GM12878 (cell line): Measurements from ENCODE around the gene ENOX1. TPM values are rescaled to one million over a fixed set of nuclear protein-coding genes. Genes with fewer than 3 reads are reported as not detected.

ENCODE experiments used
- ATAC-seq: fragments of 200-7000 bp; cut with Tn5 transposase; 3 replicates; pipeline ENCODE4 v1.9.1; 2020; ENCODE audit warnings: mild to moderate bottlenecking, moderate library complexity
- BruUV-seq: library from RNA; stranded (reverse); fragments of 400-500 nt; replicated peaks from 2 replicates; lab custom pipeline; 2021; lab: Mats Ljungman, UMichigan
- CTCF ChIA-PET: fragments of 300-600 bp; sonication (Branson Sonifier 250); formaldehyde crosslinking; extraction: SDS; loops from one replicate; lab custom pipeline; 2021; ENCODE audit warnings: inconsistent platforms; lab: Yijun Ruan, JAX
- POLR2A ChIA-PET: fragments of 350-600 bp; formaldehyde crosslinking; extraction: SDS; loops from one replicate; lab custom pipeline; 2021; ENCODE audit warnings: inconsistent platforms; lab: Charles Lee
- RAD21 ChIA-PET: fragments of 300-600 bp; sonication (Branson Sonifier 250); formaldehyde crosslinking; loops from one replicate; lab custom pipeline; 2023; ENCODE audit warnings: antibody characterized with exemption; ENCODE audit not compliant: unreplicated experiment; lab: Charles Lee
- SMC1A ChIA-PET: fragments of 300-600 bp; sonication (Branson Sonifier 250); formaldehyde crosslinking; loops from one replicate; lab custom pipeline; 2023; ENCODE audit not compliant: unreplicated experiment, uncharacterized antibody; lab: Charles Lee
- DNase-seq: peaks from one replicate; pipeline ENCODE4 v3.0.0-alpha.2; 2011; ENCODE audit warnings: low read depth, low spot score
- FAIRE-seq: peaks from 3 replicates; lab custom pipeline; 2011; peaks lifted over from hg19 to GRCh38; lab: Jason Lieb, UNC
- H2AFZ ChIP-seq: 2 replicates; pipeline ENCODE4 v1.6.0; 2011; ENCODE audit warnings: low read depth, low read length, control low read depth; ENCODE audit not compliant: control insufficient read depth
- H3K27ac ChIP-seq: 2 replicates; pipeline ENCODE4 v1.5.1; 2011; ENCODE audit warnings: control low read depth; ENCODE audit not compliant: control insufficient read depth, insufficient read depth
- H3K27me3 ChIP-seq, 2 experiments: replicated peaks in 1 of 2; 2 replicates each; pipeline versions ENCODE4 v1.6.0 to v1.6.1; 2011; ENCODE audit warnings: low read length in 1 of 2; ENCODE audit not compliant: control insufficient read depth in 2 of 2, insufficient read depth in 2 of 2
- H3K36me3 ChIP-seq, 2 experiments: 2 replicates each; pipeline ENCODE4 v1.5.1; 2011; ENCODE audit warnings: low read length in 1 of 2; ENCODE audit not compliant: control insufficient read depth in 2 of 2, insufficient read depth in 2 of 2
- H3K4me1 ChIP-seq: 2 replicates; pipeline ENCODE4 v1.6.1; 2011; ENCODE audit warnings: mild to moderate bottlenecking, low read length, moderate library complexity, mixed read lengths; ENCODE audit not compliant: control insufficient read depth, insufficient read depth
- H3K4me2 ChIP-seq: 2 replicates; pipeline ENCODE4 v1.6.0; 2011; ENCODE audit warnings: control low read depth; ENCODE audit not compliant: control insufficient read depth, insufficient read depth
- H3K4me3 ChIP-seq: fragments of 200-600 bp; sonication (generic); 2 replicates; pipeline ENCODE4 v1.5.1; 2016
- H3K79me2 ChIP-seq: 2 replicates; pipeline ENCODE4 v1.6.0; 2011; ENCODE audit warnings: low read length; ENCODE audit not compliant: control insufficient read depth, insufficient read depth
- H3K9ac ChIP-seq: 2 replicates; pipeline ENCODE4 v1.8.0; 2011; ENCODE audit warnings: low read length, control low read depth, mixed read lengths; ENCODE audit not compliant: control insufficient read depth, insufficient read depth
- H3K9me3 ChIP-seq: replicated peaks from 3 replicates; pipeline ENCODE4 v1.5.1; 2011; ENCODE audit warnings: mild to moderate bottlenecking, low read length; ENCODE audit not compliant: control insufficient read depth, insufficient read depth
- H4K20me1 ChIP-seq: 2 replicates; pipeline ENCODE4 v1.6.0; 2011; ENCODE audit not compliant: control insufficient read depth, insufficient read depth
- ATF7 ChIP-seq: fragments of 450-650 bp; IDR thresholded peaks from 2 replicates; pipeline ENCODE4 v1.6.1; 2016; ENCODE audit warnings: low read depth, mild to moderate bottlenecking
- BMI1 ChIP-seq: fragments of 450-650 bp; IDR thresholded peaks from 2 replicates; pipeline ENCODE4 v1.6.1; 2016; ENCODE audit warnings: mild to moderate bottlenecking, moderate library complexity, borderline replicate concordance
- JUND ChIP-seq: IDR thresholded peaks from 2 replicates; pipeline ENCODE4 v1.6.1; 2012; ENCODE audit warnings: low read depth, mild to moderate bottlenecking, low read length, improper control_type of control experiment, moderate library complexity
- POLR2AphosphoS5 ChIP-seq: IDR thresholded peaks from 2 replicates; pipeline ENCODE4 v1.6.1; 2011; ENCODE audit warnings: mild to moderate bottlenecking, low read length, inconsistent platforms
- TBL1XR1 ChIP-seq: IDR thresholded peaks from 2 replicates; pipeline ENCODE4 v1.6.1; 2012; ENCODE audit warnings: low read depth, low read length, improper control_type of control experiment
- TCF7 ChIP-seq: IDR thresholded peaks from 2 replicates; pipeline ENCODE4 v1.6.1; 2014; ENCODE audit warnings: antibody characterized with exemption, borderline replicate concordance
- WGBS: methylation state at CpG from one replicate; pipeline ENCODE4 v1.1.6; 2016; ENCODE audit warnings: low lambda C conversion rate; ENCODE audit not compliant: insufficient replicate concordance, insufficient coverage; ENCODE audit errors: missing lambda C conversion rate; 5-methylcytosine and 5-hydroxymethylcytosine counted together
- in situ Hi-C: fragments of 300-500 bp; cut with MboI; formaldehyde crosslinking; loops from 9 replicates; pipeline ENCODE4 v1.14.3; 2018; ENCODE audit warnings: mixed read lengths
- intact Hi-C: fragments of 100-400 bp; cut with micrococcal nuclease; formaldehyde crosslinking; loops from one replicate; pipeline ENCODE4 v1.14.2; 2022; ENCODE audit not compliant: unreplicated experiment
- polyA plus RNA-seq, 11 experiments: library from polyadenylated mRNA; depleted of rRNA in 4 of 11; unstranded in 6 of 11; stranded (reverse) in 5 of 11; fragments of >200 nt; fragmentation: Nextera tagmentation in 4 of 11; fragmentation: Illumina TruSeq in 1 of 11; extraction: Ambion mirVana in 4 of 11; extraction: Trizol in 1 of 11; gene quantifications; 1 replicate in 1 of 11; 2 replicates in 10 of 11; pipeline versions ENCODE4 v1.2.1 to v1.2.3, GENCODE V29; 2011 to 2016; ENCODE audit warnings: inconsistent platforms in 2 of 11, missing spikeins in 2 of 11, low read depth in 1 of 11
- total RNA-seq, 4 experiments: library from RNA; depleted of rRNA in 3 of 4; stranded (reverse); fragments of >200 nt in 3 of 4; fragmentation: Illumina TruSeq in 1 of 4; extraction: Trizol in 1 of 4; gene quantifications; 2 replicates each; pipeline versions ENCODE4 v1.2.1 to v1.2.3, GENCODE V29; 2013 to 2021
- TF ChIP-seq, protein P1 (sequence below): fragments of 450-650 bp; IDR thresholded peaks from 2 replicates; pipeline ENCODE4 v1.6.1; 2017; ENCODE audit warnings: low read depth, mild to moderate bottlenecking, moderate library complexity

ENOX1 gene
- total and polyA plus RNA-seq, 10 of the 15 experiments (the other 5 are each of a cell fraction or from before 2014, with no cell fraction given) = 0.11 to 0.26 (median 0.15) TPM

DNA sequence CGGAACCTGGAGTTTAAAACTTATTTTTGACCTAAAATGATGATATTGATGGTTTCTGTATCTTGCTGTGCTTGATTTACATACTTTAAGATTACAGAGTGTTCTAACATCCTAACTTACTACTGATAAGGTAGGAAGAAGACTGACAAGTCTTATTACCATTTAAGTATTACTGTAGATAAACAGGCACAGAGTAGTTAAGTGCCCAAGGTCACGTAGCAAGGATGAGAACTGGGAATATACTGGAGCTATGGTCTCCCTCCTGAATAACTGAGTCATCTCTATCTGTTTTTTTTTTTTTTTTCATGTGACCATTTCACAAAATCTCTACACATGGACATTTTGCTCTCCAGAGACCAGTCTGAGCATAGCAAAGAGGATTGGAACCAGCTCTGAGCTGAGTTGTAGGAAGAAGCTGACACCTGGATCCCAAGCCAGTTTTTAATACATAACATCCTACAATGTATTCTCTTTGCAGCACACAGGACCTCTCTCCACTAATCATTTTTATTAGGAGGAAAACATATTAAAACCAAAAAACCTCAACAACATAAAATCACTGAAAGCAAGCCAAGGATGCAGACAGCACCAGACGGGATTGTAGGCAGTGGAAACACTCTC lies 589.9 kb downstream of the ENOX1 start:
- H3K9ac ChIP-seq = no peak overlapping the region
- no peak overlapping the region for H2AFZ ChIP-seq
- H3K27ac ChIP-seq = no peak overlapping the region
- H3K4me2 ChIP-seq = no peak overlapping the region
- H3K79me2 ChIP-seq = no peaks in the 10 kb centered on the region
- H3K27me3 ChIP-seq = no peaks in the 10 kb centered on the region
- 31% methylated on average over 3 of the region's 3 CpGs for WGBS
- POLR2A ChIA-PET = interaction anchor here (0.6 kb wide), 1 partner anchor 262 kb away, joined by 3 read pairs; no protein-coding TSS in a partner anchor
- intact Hi-C loops = loop anchor here (10.0 kb wide), 1 partner anchor 608 kb away; no protein-coding TSS in a partner anchor
- H3K4me3 ChIP-seq = no peak overlapping the region
- CTCF ChIA-PET = interaction anchor here (0.7 to 1.2 kb wide), 2 partner anchors 9 to 58 kb away, joined by 3 read pairs; no protein-coding TSS in a partner anchor
- no peaks in the 10 kb centered on the region for H3K9me3 ChIP-seq
- FAIRE-seq (no peak), ATAC-seq (no peak), DNase-seq (no peak)
- RAD21 ChIA-PET = interaction anchor here (1.1 kb wide), 1 partner anchor 9 kb away, joined by 3 read pairs; no protein-coding TSS in a partner anchor
- BruUV-seq = no TSS peak
- no peaks in the 10 kb centered on the region for H3K4me1 ChIP-seq
- H4K20me1 ChIP-seq = no peaks in the 10 kb centered on the region
- SMC1A ChIA-PET = interaction anchor here (0.6 to 4.6 kb wide), 3 partner anchors 43 to 607 kb away, joined by 3 to 13 read pairs (median 3); no protein-coding TSS in a partner anchor
- H3K36me3 ChIP-seq = no peaks in the 10 kb centered on the region
- in situ Hi-C loops = no loop called here
- no peak for TF ChIP-seq JUND
- TF ChIP-seq ATF7 = no peak
- no peak for TF ChIP-seq POLR2AphosphoS5
- no peak for TF ChIP-seq TCF7
- no peak for TF ChIP-seq BMI1
- no peak for TF ChIP-seq TBL1XR1
- TF ChIP-seq, protein P1, sequence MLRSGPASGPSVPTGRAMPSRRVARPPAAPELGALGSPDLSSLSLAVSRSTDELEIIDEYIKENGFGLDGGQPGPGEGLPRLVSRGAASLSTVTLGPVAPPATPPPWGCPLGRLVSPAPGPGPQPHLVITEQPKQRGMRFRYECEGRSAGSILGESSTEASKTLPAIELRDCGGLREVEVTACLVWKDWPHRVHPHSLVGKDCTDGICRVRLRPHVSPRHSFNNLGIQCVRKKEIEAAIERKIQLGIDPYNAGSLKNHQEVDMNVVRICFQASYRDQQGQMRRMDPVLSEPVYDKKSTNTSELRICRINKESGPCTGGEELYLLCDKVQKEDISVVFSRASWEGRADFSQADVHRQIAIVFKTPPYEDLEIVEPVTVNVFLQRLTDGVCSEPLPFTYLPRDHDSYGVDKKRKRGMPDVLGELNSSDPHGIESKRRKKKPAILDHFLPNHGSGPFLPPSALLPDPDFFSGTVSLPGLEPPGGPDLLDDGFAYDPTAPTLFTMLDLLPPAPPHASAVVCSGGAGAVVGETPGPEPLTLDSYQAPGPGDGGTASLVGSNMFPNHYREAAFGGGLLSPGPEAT = no peak
